Esophagus squamous epithelium (tissue), 5 donors: ENCODE data around the gene SNRPF. TPM values are rescaled to one million over a fixed set of nuclear protein-coding genes. Genes with fewer than 3 reads are reported as not detected.
A peak's percentile ranks its signal among the peaks of the same experiment; 100 is the strongest.

ENCODE experiments used
- DNase-seq: peaks from one replicate; lab custom pipeline; 2025; lab: John Stamatoyannopoulos, UW
- H3K27ac ChIP-seq, 4 donors: fragments of 200-600 bp; sonication (generic); one replicate each; pipeline ENCODE4 v1.5.1; 2016 to 2019; ENCODE audit warnings: mild to moderate bottlenecking in 1 of 4
- H3K27me3 ChIP-seq, 4 donors: fragments of 200-600 bp; sonication (generic); 1 replicate in 3 of 4; 2 replicates in 1 of 4; pipeline versions ENCODE4 v1.5.1 to v1.6.0; 2017 to 2021; ENCODE audit warnings: antibody characterized with exemption in 1 of 4
- H3K36me3 ChIP-seq, 3 donors: fragments of 200-600 bp; sonication (generic); one replicate each; pipeline ENCODE4 v1.5.1; 2016 to 2019
- H3K4me1 ChIP-seq, 3 donors: fragments of 200-600 bp; sonication (generic); one replicate each; pipeline ENCODE4 v1.5.1; 2017 to 2019
- H3K4me3 ChIP-seq, 4 donors: fragments of 200-600 bp; sonication (generic); 1 replicate in 3 of 4; 2 replicates in 1 of 4; pipeline ENCODE4 v1.5.1; 2016 to 2019; ENCODE audit warnings: mild to moderate bottlenecking in 2 of 4, moderate library complexity in 1 of 4
- H3K9me3 ChIP-seq, 3 donors: fragments of 200-600 bp; sonication (generic); one replicate each; pipeline ENCODE4 v1.5.1; 2016 to 2019
- POLR2A ChIP-seq, 4 donors: fragments of 450-650 bp; IDR thresholded peaks; one replicate each; pipeline ENCODE4 v1.6.1; 2017; ENCODE audit warnings: antibody characterized with exemption in 4 of 4, mild to moderate bottlenecking in 4 of 4, moderate library complexity in 3 of 4
- WGBS, 2 donors: methylation state at CpG; one replicate each; pipeline ENCODE4 v1.1.5; 2018; 5-methylcytosine and 5-hydroxymethylcytosine counted together
- intact Hi-C: fragments of 100-400 bp; cut with DNase I; formaldehyde crosslinking; loops from one replicate; pipeline ENCODE4 v1.15.0; 2022
- total RNA-seq, 4 donors: library from RNA; depleted of rRNA; stranded (reverse); fragments of >200 nt; gene quantifications; one replicate each; pipeline ENCODE4 v1.1.0, GENCODE V29; 2016
- TF ChIP-seq, protein P1 (sequence below), 6 experiments: fragments of 450-650 bp in 4 of 6; fragments of 200-600 bp in 2 of 6; sonication (generic) in 2 of 6; IDR thresholded peaks; one replicate each; pipeline ENCODE4 v1.5.1; 2016 to 2019; ENCODE audit warnings: antibody characterized with exemption in 6 of 6, mild to moderate bottlenecking in 4 of 6, moderate library complexity in 4 of 6
- donor health status: DM: yes; HTN: yes; CAD: no.

Gene SNRPF
- total RNA-seq, 4 donors from 2014 or later = 2.7 to 16.3 (median 9.2) TPM

DNA sequence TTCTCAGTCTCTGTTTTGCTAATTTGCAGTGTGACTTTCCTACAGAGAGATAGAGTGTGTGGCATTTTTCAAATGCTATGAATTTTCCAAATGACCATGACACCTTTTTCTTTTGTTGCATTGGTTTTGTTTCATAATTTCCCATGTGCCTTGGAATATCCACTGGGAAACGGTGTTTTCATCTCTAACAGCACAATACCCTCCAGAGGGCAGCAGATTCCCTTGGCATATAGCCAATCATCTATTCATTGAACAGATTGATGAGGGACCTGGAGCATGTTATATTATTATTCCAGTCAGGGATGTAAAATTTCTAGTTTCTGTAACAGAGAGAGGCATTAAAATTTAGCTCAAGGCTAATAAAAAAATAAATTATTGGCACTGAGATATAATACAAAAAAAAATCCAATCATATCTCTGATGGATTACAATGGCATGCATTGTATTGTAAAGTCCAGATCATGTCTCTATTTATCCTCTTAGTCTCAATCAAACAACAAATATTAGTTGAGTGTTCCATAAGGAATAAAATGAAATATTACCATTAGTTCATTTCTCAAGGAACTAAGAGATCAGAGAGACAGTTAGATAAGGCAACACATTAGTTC, 38.6 kb upstream of the SNRPF start:
- Histone ChIP-seq H3K4me1 (no peaks in the 10 kb centered on the region), H3K27me3 (no peaks in the 10 kb centered on the region), H3K9me3 (no peaks in the 10 kb centered on the region), H3K4me3 (no peak overlapping the region), H3K27ac (no peak overlapping the region), H3K36me3 (no peaks in the 10 kb centered on the region)
- 0% methylated on average over 1 of the region's 1 CpG for WGBS, 2 donors
- DNase-seq = no peak
- no peak for TF ChIP-seq POLR2A (IDR thresholded peaks at IDR 0.05)
- TF ChIP-seq, protein P1, sequence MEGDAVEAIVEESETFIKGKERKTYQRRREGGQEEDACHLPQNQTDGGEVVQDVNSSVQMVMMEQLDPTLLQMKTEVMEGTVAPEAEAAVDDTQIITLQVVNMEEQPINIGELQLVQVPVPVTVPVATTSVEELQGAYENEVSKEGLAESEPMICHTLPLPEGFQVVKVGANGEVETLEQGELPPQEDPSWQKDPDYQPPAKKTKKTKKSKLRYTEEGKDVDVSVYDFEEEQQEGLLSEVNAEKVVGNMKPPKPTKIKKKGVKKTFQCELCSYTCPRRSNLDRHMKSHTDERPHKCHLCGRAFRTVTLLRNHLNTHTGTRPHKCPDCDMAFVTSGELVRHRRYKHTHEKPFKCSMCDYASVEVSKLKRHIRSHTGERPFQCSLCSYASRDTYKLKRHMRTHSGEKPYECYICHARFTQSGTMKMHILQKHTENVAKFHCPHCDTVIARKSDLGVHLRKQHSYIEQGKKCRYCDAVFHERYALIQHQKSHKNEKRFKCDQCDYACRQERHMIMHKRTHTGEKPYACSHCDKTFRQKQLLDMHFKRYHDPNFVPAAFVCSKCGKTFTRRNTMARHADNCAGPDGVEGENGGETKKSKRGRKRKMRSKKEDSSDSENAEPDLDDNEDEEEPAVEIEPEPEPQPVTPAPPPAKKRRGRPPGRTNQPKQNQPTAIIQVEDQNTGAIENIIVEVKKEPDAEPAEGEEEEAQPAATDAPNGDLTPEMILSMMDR (IDR thresholded peaks at IDR 0.05) = peak in 5 of 6 experiments; percentile 40 to 65 (median 49)
- intact Hi-C loops = no loop called here

DNA sequence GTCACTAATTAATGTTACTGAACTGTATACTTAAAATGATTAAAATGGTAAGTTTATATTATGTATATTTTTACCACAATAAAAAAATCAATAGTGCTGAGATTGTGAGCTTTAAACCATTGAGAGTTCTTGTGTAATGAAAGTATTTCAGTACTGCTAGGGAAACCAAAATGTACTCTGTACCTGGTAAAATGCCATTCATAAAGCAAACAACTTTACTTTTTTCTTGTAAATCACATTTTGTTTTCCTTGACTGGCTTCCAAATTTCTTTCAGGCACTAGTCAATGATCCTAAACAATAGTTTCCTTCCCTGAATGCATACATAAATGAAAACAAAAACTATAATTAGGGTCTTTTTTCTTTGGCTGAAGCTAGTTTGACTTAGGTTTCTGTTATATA, 29.4 kb upstream of the SNRPF start:
- H3K27ac ChIP-seq = no peak overlapping the region
- TF ChIP-seq, protein P1 (IDR thresholded peaks at IDR 0.05) = no peak
- TF ChIP-seq POLR2A (IDR thresholded peaks at IDR 0.05) = no peak
- no peak for DNase-seq
- H3K4me3 ChIP-seq = no peak overlapping the region
- intact Hi-C loops = no loop called here
- no peaks in the 10 kb centered on the region for H3K4me1 ChIP-seq
- H3K9me3 ChIP-seq = no peaks in the 10 kb centered on the region
- no peaks in the 10 kb centered on the region for H3K36me3 ChIP-seq
- H3K27me3 ChIP-seq = peaks cover 0 to 21% (median 0%) of the 10 kb centered on the region in 4 donors

- WGBS, 2 donors = 53 to 63% methylated on average over 2 of the region's 2 CpGs
- intact Hi-C loops = no loop called here
- no peak overlapping the region for H3K27ac ChIP-seq
Measured at GRCh38 chr12:95830335-95831089, 28.2 kb upstream of the SNRPF start.

GRCh38 chr12:95834572-95834971, 24.2 kb upstream of the SNRPF start:
- Histone ChIP-seq H3K4me1 (peaks cover 0 to 23% (median 11%) of the 10 kb centered on the region in 3 donors), H3K36me3 (no peaks in the 10 kb centered on the region), H3K9me3 (no peaks in the 10 kb centered on the region), H3K4me3 (no peak overlapping the region), H3K27me3 (peaks cover 0 to 38% (median 0%) of the 10 kb centered on the region in 4 donors), H3K27ac (no peak overlapping the region)
- intact Hi-C loops = no loop called here
- no peak for DNase-seq
- TF ChIP-seq, protein P1 (IDR thresholded peaks at IDR 0.05) = no peak
- no peak for TF ChIP-seq POLR2A (IDR thresholded peaks at IDR 0.05)
- 84 to 94% methylated on average over 1 of the region's 1 CpG for WGBS, 2 donors

More at GRCh38 chr12:95830335-95831089, 28.2 kb upstream of the SNRPF start:
- TF ChIP-seq POLR2A (IDR thresholded peaks at IDR 0.05) = no peak
- TF ChIP-seq, protein P1 (IDR thresholded peaks at IDR 0.05) = no peak
- H3K4me1 ChIP-seq = no peaks in the 10 kb centered on the region
- H3K36me3 ChIP-seq = no peaks in the 10 kb centered on the region
- H3K27me3 ChIP-seq = peaks cover 0 to 30% (median 0%) of the 10 kb centered on the region in 4 donors
- DNase-seq = no peak
- H3K4me3 ChIP-seq = no peak overlapping the region
- no peaks in the 10 kb centered on the region for H3K9me3 ChIP-seq

DNA sequence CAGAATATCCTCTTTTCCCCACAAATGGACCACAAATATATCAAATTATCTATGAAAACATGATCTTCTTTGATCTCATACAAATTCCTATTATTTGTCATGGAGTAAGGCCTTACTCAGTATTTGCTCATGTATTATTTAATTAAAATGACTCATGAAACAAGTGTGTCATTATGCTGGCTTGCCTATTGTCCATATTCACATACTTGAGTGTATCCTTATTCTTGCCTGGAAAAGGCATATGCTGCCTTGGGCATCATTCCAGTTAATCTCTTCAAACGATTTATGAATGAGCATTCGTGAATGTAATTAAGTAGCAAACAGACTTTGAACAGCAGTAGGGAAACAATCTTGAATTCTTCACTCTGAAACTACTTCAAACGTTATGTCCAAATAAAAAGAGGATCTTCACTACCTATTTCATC, 22.6 kb upstream of the SNRPF start:
- no peaks in the 10 kb centered on the region for H3K9me3 ChIP-seq
- H3K27me3 ChIP-seq = peaks cover 0 to 32% (median 0%) of the 10 kb centered on the region in 4 donors
- WGBS, 2 donors = 13 to 23% methylated on average over 3 of the region's 3 CpGs
- intact Hi-C loops = no loop called here
- no peaks in the 10 kb centered on the region for H3K36me3 ChIP-seq
- peaks cover 0 to 23% (median 11%) of the 10 kb centered on the region in 3 donors for H3K4me1 ChIP-seq
- no peak overlapping the region for H3K27ac ChIP-seq
- TF ChIP-seq POLR2A (IDR thresholded peaks at IDR 0.05) = no peak
- TF ChIP-seq, protein P1 (IDR thresholded peaks at IDR 0.05) = no peak
- DNase-seq = no peak
- no peak overlapping the region for H3K4me3 ChIP-seq
